NAMALWA (cell line): Measurements from ENCODE around the gene IL1R2.
"Not testable (repeated sequence)": the region's sequence is repeated elsewhere in the genome, so short reads cannot be mapped to it uniquely, and the experiment has no call there.

Experiments used
- DNase-seq: peaks from one replicate; pipeline ENCODE4 v3.0.0-alpha.2; 2015; ENCODE audit warnings: low spot score

IL1R2 gene

DNA sequence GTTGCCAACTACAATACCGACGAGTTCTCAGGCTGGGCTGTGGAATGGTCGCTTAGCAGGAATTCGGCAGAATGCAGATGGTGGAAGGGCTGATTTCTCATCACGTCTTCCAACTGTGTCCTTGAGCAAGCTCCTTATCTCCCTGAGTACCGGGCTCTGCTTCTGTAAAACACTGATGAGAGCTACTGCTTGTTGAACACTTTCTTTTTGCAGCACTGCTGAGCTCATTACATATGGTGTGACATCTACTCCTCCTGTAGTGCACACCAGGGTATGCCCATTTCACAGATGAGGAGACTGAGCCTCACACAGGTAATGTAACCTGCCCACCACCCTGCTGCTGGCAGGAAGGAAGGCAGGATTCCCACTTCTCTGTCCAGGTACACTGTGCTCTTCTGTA lies 8.3 kb downstream of the IL1R2 start:
- DNase-seq = no peak

DNA sequence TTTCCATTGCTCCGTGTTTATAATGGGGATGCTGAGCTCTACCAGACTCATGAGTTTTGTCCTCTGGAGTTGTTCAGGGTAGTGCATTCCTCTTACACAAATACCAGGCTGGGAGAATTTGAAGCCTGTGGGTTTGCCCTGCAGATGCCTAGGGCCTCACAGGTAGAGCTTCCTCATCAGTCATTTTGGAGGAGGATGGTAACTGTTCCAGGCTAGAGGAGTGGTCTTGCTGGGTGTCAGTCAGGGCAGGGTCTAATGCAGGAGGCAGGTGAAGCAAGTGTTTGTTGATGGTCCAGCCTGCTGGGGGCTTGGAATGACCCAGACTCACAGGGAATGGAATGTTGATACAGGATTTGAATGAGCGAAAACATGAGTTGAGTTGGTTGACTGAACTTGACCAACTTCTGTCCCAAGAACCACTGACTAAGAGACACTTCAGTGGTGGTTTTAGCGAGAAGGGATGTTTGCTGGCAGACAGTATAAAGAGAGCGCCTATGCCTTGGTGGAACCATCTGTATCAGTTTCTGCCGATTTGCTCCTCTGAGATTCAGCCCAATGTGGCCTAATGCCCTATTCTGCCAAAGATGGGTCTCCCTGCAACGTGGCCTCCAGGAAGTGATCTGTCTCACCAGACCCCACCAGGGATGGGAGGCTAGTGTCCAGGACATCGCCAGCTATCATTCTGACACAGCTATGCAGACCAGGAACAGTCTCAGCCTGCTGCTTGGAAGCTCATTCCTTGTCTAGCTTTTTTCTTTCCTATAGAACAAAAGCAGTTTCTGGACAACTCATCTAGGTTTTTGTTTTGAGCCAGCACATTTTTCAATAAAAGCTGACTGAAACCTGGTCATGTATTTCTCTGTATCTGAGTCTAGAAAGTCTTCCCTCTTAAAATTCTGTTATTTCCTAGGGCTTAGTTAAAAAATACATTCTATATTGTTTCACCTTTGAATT lies 9.3 kb downstream of the IL1R2 start:
- DNase-seq = no peak

GRCh38 chr2:102001767-102002142 lies 10.0 kb downstream of the IL1R2 start:
- DNase-seq = no peak

GRCh38 chr2:102002228-102002627 lies 10.5 kb downstream of the IL1R2 start:
- DNase-seq = no peak

DNA sequence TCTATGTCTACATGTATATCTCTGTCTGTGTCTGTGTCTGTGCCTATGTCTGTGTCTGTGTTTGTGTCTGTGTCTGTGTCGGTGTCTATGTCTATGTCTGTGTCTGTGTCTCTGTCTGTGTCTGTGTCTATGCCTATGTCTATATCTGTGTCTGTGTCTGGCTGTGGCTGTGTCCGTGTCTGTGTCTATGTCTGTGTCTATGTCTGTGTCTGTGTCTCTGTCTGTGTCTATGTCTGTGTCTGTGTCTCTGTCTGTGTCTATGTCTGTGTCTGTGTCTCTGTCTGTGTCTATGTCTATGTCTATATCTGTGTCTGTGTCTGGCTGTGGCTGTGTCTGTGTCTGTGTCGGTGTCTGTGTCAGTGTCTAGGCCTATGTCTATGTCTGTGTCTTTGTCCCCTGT lies 11.1 kb downstream of the IL1R2 start:
- DNase-seq = not testable (repeated sequence)

GRCh38 chr2:102003696-102004095 lies 11.9 kb downstream of the IL1R2 start:
- DNase-seq = no peak

DNA sequence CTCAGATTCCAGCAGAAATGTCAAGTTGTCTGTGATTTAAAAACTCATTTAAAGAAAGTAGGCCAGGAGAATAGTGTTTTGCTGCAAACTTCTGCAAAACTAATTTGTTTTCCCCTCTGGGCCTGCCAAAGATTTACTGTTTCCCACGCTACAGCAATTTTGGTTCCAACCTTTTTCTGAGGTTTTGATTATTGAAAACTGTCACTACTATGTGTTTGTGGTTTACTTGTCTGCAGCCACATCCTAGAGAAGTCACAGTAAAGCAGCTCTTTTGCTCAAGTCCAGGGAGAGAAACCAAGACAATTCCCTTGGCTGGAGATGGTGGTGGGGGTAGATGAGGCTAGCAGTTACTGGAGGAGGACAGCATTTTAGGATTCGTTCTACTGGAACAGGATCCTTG lies 12.8 kb downstream of the IL1R2 start:
- no peak for DNase-seq

DNA sequence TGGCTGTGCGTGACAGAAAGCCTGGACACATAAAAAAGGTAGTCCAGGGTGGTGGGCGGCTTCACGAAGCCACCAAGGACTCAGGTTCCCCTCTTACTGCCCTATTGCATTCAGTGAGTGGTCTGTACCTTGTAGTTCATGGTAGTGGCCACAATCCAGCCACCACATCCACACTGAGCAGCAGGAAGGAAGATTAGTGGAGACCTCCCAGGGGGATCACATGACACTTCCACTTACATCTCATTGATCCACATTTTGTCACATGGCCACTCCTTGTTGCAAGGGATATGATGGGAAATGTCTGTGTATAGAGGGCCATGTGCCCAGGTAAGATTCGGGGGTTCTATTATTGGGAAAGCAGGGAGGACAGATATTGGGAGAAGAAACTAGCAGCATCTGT lies 13.7 kb downstream of the IL1R2 start:
- no peak for DNase-seq

- peak; percentile 68 for DNase-seq
Measured at GRCh38 chr2:102005989-102006885, 14.5 kb downstream of the IL1R2 start.

- no peak for DNase-seq
Measured at GRCh38 chr2:102006886-102007278, 15.1 kb downstream of the IL1R2 start.

DNA sequence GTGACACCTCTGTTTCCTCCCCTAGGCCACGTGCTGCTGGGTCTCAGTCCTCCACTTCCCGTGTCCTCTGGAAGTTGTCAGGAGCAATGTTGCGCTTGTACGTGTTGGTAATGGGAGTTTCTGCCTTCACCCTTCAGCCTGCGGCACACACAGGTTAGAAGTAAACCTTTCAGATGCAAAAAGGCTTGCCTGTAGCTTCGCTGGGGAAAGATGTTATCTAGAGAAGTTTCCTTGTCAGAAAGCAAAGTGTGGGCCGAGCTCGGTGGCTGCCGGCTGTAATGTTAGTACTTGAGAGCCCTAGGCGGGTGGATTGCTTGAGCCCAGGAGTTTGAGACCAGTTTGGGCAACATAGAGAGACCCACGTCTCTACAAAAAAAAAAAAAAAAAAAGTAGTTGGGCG lies 16.7 kb downstream of the IL1R2 start:
- DNase-seq = no peak

DNA sequence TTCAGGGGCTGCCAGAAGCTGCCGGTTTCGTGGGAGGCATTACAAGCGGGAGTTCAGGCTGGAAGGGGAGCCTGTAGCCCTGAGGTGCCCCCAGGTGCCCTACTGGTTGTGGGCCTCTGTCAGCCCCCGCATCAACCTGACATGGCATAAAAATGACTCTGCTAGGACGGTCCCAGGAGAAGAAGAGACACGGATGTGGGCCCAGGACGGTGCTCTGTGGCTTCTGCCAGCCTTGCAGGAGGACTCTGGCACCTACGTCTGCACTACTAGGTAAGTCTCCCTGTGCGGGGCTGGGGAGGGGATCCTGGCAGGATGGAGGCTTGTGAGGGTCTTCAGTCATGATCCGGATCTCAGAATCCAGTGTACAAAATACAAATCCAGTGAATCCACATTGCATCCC lies 17.8 kb downstream of the IL1R2 start:
- no peak for DNase-seq

DNA sequence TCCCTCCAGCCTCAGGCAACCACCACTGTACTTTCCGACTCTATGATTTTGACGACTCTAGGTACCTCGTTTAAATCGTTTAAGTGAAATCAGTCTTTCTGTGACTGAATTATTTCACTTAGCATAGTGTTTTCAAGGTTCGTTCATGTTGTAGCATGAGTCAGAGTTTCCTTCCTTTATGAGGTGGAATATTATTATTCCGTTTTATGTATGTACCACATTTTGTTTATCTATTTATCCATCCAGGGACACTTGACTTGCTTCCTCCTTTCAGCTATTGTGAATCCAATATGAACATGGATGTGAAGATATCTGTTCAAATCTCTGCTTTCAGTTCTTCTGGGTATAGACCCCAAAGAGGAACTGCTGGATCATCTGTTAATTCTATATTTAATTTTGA lies 19.1 kb downstream of the IL1R2 start:
- DNase-seq = no peak

DNA sequence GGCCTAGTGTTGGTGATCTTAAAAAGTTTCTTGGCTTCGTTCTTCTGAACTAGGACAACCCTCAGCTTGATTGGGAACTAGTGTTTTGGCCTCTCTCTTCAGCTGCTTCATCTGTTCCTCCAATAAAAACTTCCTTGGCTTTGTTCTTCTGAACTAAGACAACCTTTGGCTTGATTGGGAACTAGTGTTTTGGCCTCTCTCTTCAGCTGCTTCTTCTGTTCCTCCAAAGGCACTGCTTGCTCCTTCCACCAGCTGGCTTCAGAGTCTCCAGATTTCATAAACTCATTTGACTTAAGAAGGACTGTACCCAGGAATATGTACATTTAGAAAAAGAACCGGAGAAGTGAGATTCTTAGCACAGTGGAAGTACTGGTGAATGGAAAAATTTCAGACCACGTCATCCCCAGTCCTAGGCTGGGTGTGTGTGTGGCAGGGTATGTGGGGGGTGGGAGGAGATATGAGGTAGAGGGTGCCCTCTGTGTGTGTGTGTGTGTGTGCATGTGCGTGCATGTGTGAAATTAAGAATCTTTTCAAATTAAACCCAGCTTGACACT lies 20.4 kb downstream of the IL1R2 start:
- no peak for DNase-seq

DNA sequence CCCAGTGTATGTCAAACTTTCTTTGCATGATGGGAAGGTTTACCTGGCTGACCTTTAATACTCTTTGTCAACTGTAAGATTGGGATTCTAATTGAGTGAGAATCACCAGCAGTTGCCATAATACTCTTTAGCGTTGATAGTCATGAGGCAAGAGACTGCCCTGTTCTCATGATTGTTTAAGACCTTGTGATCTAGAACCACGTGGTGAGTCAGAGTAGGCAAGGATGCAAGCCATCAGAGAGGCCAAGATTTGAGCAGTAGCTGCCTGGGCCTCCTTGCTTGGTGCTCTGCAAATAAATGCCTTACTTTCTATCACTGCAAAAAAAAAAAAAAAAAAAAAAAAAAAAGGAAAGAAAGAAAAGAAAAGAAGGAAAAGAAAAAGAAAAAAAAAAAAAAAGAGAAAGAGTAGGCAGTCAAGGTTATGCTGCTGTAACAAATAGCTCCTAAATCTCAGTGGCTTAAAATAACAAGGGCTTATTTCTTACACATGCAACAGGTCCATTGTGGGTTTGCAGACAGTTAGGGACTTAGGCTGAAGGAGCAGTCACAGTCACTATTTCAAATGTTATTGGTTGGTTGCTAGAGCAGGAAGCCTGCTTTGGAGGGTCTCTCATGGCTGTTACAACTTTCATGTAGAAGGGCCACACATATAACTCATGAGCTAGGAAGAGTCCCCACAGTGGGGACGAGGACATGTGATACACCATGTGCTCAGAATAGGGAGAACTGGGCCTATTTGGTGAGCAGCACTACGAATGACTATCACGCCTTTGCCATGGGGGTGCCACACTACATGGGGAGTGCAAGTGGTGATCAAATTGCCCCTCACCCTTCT lies 21.7 kb downstream of the IL1R2 start:
- no peak for DNase-seq

GRCh38 chr2:102014041-102014345 lies 22.2 kb downstream of the IL1R2 start:
- DNase-seq = no peak

GRCh38 chr2:102015399-102015798 lies 23.6 kb downstream of the IL1R2 start:
- DNase-seq = no peak

DNA sequence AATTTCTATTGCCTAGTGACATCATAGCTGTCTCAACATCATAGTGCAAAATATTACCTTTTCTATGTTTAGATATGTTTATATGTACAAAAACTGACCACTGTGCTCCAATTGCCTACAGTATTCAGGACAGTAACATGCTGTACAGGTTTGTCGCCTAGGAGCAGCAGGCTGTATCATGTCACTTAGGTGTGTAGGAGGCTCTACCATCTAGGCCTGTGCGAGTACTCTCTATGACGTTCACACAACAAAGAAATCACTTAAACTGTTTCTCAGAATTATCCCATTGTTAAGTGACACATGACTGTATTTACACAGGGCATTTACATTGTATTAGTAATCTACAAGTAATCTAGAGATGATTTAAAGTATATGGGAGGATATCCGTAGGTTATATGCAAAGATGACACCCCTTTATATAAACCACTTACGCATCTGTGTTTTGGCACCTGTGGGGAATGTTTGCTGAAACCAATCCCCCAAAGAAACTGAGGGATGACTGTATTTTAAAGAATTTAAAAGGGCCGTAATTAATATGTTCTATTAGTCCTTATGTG lies 24.7 kb downstream of the IL1R2 start:
- no peak for DNase-seq

- no peak for DNase-seq
Measured at GRCh38 chr2:102018823-102019445, 27.2 kb downstream of the IL1R2 start.

DNA sequence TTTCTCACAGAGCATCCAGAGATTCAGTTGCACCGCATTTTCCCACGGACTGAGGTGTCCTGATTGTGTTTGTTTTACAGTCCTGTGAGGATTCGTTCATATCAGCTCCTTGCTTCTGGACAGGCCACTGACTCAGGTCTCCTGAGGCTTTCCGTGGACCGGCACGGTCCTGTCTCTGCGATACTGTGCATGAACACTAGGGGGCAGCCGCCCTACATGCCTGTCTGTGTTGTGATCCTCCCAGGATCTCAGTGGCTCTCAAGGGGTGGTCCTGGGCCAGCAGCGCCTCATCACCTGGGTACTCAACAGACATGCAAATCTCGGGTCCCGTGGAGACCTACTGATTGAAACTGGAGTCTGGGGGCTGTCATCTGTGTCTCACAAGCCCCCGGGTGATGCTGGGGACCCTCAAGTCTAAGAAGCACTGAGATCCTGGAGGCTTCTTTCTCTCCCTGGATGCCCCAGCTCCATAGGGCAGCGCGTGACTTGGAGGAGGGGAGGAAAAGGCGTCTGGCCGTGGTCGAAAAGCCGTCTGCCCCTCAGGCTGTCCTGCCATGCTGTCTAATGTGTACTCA lies 28.9 kb downstream of the IL1R2 start:
- peak; percentile 72 for DNase-seq

DNA sequence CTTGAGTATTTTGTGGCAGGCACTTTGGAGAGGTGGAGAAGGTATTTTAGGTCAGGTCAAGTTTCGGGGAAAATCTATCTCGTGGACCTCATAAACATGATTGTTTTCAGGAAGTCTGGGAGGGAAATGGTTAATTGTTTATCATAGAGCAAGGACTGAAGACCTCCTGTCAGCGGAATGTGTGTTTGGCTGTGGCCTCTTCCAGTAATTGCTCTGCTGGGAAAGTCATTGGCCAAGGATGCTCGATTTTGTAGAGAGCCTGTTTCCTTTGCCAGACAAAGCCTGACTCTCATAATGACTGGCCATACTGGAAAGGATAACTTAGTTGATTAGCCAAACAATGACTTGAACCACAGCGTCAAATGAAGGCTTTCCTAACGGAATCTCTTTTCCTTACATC lies 30.0 kb downstream of the IL1R2 start:
- no peak for DNase-seq
